Stimulated activated CD4-positive, alpha-beta T cell treated with anti-CD3 and anti-CD28 coated beads, Interleukin-4, amount 100 ng/mL, for 1 hour (primary cell): ENCODE results near the gene SLC41A2.

ENCODE experiments used
- DNase-seq: peaks from one replicate; pipeline ENCODE4 v3.0.0-alpha.2; 2020

SLC41A2 gene

DNA sequence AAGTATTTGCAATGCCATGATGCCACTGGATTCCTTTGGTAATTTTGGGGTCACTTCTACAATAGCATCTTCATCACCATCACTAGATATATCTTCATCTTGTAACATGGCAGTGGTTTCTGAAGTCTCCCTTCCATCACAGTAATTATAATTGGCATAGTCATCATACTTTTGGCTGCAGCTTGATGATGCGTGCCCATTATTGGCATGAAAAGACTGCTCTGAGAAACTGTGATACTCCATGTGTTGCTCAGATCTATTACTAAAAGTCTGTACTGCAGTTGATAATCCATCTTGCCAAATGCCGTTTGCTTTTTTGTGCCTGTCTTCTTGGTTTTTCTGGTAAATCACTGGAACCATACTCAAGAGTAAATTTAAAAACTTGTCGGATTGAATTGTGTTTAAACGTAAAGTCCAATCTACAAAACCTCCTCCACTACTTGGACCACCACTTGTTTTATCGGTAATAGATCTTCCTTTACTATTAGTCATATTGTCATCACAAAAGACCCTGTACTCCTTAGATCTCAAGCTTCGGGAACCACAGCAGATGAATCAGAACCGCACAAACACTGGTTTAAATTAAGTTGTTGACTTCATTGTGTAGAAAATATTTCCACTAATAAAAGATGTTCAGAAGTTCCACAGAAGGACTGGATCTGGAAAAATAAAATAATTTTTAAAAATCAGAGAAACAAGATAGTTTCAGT is 29.9 kb downstream of the SLC41A2 start:
- no peak for DNase-seq

DNA sequence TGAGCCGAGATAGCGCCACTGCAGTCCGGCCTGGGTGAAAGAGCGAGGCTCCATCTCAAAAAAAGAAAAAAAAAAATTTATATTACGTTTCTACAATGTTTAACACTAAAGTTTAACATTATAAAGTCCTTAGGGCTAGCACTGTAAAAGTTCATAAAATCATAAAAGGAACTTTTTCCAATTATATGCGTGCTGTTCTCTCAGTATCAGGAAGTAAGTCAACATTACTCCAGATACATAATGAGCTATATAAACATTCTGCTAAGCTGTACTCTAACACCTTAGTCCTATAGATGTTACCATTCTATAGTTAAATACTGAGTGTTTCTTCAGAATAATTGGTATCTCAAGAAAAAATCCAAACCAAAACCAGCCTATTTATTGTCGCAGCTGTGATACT is 32.6 kb downstream of the SLC41A2 start:
- no peak for DNase-seq

DNA sequence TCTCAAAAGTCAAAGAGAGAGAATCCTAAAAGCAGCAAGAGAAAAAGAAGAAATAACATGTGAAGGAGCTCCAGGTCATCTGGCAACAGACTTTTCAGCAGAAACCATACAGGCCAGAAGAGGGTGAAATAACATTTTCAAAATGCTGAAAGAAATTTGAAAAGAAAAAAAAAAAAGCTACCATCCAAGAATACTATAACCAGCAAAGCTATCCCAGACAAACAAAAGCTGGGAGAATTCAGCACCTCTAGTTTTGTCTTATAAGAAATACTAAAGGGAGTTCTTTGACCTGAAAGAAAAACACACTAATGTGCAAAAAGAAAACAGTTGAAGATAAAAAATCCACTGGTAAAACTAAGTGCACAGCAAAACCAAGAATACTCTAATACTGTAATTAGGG is 36.8 kb downstream of the SLC41A2 start:
- DNase-seq: no peak

DNA sequence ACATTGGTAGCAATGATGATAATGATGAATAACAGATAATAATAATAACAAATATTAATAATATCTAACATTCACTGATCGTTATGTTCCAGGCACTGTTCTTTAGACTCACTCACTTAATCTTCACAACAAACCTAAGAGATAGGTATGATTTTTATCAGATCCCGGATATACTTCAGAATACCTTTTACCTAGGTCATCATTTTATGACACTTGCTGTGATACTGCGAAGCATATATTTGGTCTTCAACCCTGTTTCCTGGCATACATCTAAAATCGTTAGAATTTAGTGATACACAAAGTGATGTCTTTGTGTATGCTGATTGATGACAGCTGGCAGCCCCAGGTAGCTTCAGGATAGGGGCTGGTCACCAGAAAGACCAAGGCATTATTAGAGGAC is 46.1 kb downstream of the SLC41A2 start:
- no peak for DNase-seq

DNA sequence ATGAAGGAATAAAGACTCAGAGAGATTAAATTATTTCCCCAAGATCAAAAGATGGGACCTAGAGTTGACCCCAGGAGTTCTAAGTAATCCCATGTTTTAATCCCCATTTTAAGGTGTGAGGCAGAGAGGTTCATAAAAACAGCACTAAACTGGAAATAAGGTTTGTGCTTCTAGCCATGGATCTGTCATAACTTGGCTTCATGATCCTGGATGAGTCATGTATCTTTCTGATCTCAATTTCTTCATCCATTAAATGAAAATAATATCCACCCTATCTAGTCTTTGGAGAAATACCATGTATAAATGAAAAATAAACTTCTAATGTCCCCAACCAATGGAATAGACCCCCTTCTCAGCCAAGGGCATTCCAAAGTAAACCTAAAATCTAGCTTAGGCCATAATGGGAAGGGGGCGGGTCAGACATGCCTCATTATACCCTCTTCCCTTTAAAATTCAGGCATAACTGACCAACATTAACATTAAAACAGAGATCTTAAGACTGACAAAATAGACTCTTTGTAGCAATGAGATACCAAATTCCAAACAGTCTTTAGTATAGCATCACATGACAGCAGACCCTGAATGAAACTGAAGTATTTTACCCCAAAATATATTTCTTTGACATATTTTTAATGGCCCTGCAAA is 47.8 kb downstream of the SLC41A2 start:
- no peak for DNase-seq

DNA sequence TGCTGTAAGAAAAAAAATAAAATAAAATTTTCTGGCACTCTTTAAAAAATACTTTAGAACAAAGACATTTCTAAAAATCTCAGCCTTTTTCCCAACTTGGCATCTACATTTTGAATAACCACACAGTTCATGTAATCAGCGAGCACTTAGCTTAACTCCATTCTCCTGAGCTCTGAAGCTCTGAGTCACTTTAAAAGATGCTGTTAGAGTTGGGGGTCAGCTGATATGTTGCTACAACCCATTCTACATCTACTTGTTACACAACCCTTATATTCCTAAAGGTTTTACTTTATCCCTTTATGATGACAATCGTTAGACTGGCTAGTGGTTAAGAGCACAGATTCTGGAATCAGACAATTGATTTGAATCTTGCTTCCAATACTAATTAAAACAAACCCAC is 48.3 kb downstream of the SLC41A2 start:
- no peak for DNase-seq
